ENCODE data around the gene TESK2.
A peak's percentile ranks its signal among the peaks of the same experiment; 100 is the strongest.
"Not testable (repeated sequence)": the region's sequence is repeated elsewhere in the genome, so short reads cannot be mapped to it uniquely, and the experiment has no call there.

The TESK2 gene

GRCh38 chr1:45526135-45526644 is 35.2 kb upstream of the TESK2 start:
- no peak for TF ChIP-seq CTCF (IDR thresholded peaks at IDR 0.05; ENCODE audit: low read depth, low read length, missing control alignments)
- no peak overlapping the region for H3K4me3 ChIP-seq (ENCODE audit: low read depth, low read length)
- in situ Hi-C loops (cut with HindIII; ENCODE audit: low sequenced_read_pairs) = no loop called here
- no peak for DNase-seq (ENCODE audit: low read depth)

- DNase-seq (ENCODE audit: low read depth); in situ Hi-C loops (cut with HindIII; ENCODE audit: low sequenced_read_pairs); H3K4me3 ChIP-seq (ENCODE audit: low read depth, low read length): not testable (repeated sequence)
Measured at GRCh38 chr1:45523975-45524374, 33.0 kb upstream of the TESK2 start.

GRCh38 chr1:45523516-45523915 is 32.6 kb upstream of the TESK2 start:
- H3K4me3 ChIP-seq (ENCODE audit: low read depth, low read length); DNase-seq (ENCODE audit: low read depth); in situ Hi-C loops (cut with HindIII; ENCODE audit: low sequenced_read_pairs): not testable (repeated sequence)

GRCh38 chr1:45522324-45523104 is 31.6 kb upstream of the TESK2 start:
- no peak for DNase-seq (ENCODE audit: low read depth)
- peak overlapping the region; percentile 98 for H3K4me3 ChIP-seq (ENCODE audit: low read depth, low read length)
- in situ Hi-C loops (cut with HindIII; ENCODE audit: low sequenced_read_pairs) = no loop called here
- TF ChIP-seq CTCF (IDR thresholded peaks at IDR 0.05; ENCODE audit: low read depth, low read length, missing control alignments) = no peak

GRCh38 chr1:45521413-45522323 is 30.7 kb upstream of the TESK2 start, which contains the start of gene PRDX1:
PRDX1 (minus strand) TSS chr1:45521884; CDS start chr1:45519043, 2,841 bp downstream.
- peak within 1 kb of the TSS; percentile 98 for H3K4me3 ChIP-seq (ENCODE audit: low read depth, low read length)
- TF ChIP-seq CTCF (IDR thresholded peaks at IDR 0.05; ENCODE audit: low read depth, low read length, missing control alignments) = peak; percentile 4
- in situ Hi-C loops (cut with HindIII; ENCODE audit: low sequenced_read_pairs) = no loop called here
- DNase-seq (ENCODE audit: low read depth) = peak; percentile 82

- DNase-seq (ENCODE audit: low read depth); in situ Hi-C loops (cut with HindIII; ENCODE audit: low sequenced_read_pairs): not testable (repeated sequence)
- H3K4me3 ChIP-seq (ENCODE audit: low read depth, low read length) = peak overlapping the region; percentile 98
Measured at GRCh38 chr1:45519774-45520173, 28.8 kb upstream of the TESK2 start.

GRCh38 chr1:45518910-45519309 is 27.9 kb upstream of the TESK2 start:
- TF ChIP-seq CTCF (IDR thresholded peaks at IDR 0.05; ENCODE audit: low read depth, low read length, missing control alignments) = no peak
- peak overlapping the region; percentile 21 for H3K4me3 ChIP-seq (ENCODE audit: low read depth, low read length)
- in situ Hi-C loops (cut with HindIII; ENCODE audit: low sequenced_read_pairs) = no loop called here
- DNase-seq (ENCODE audit: low read depth) = no peak

GRCh38 chr1:45518366-45518765 is 27.4 kb upstream of the TESK2 start:
- in situ Hi-C loops (cut with HindIII; ENCODE audit: low sequenced_read_pairs); DNase-seq (ENCODE audit: low read depth); H3K4me3 ChIP-seq (ENCODE audit: low read depth, low read length): not testable (repeated sequence)

All from astrocyte of the cerebellum (primary cell).